RWPE1 (cell line): ENCODE results near the gene ART4.

Source experiments
- CTCF ChIA-PET: fragments of 350-600 bp; sonication (Branson Sonifier 250); formaldehyde crosslinking; extraction: SDS; loops from one replicate; lab custom pipeline; 2021; lab: Yijun Ruan, JAX
- POLR2A ChIA-PET: fragments of 400-600 bp; formaldehyde crosslinking; extraction: SDS; loops from one replicate; lab custom pipeline; 2020; ENCODE audit warnings: antibody characterized with exemption; ENCODE audit not compliant: low non-redundant PET; lab: Yijun Ruan, JAX
- DNase-seq: peaks from one replicate; pipeline ENCODE4 v3.0.0; 2012; ENCODE audit warnings: low spot score
- H3K27ac ChIP-seq: fragments of 450-650 bp; 2 replicates; pipeline ENCODE4 v1.5.1; 2017
- CTCF ChIP-seq: fragments of 450-650 bp; conservative IDR thresholded peaks from 2 replicates; pipeline ENCODE4 v1.5.1; 2017; ENCODE audit warnings: low read depth, mild to moderate bottlenecking

Gene ART4

DNA sequence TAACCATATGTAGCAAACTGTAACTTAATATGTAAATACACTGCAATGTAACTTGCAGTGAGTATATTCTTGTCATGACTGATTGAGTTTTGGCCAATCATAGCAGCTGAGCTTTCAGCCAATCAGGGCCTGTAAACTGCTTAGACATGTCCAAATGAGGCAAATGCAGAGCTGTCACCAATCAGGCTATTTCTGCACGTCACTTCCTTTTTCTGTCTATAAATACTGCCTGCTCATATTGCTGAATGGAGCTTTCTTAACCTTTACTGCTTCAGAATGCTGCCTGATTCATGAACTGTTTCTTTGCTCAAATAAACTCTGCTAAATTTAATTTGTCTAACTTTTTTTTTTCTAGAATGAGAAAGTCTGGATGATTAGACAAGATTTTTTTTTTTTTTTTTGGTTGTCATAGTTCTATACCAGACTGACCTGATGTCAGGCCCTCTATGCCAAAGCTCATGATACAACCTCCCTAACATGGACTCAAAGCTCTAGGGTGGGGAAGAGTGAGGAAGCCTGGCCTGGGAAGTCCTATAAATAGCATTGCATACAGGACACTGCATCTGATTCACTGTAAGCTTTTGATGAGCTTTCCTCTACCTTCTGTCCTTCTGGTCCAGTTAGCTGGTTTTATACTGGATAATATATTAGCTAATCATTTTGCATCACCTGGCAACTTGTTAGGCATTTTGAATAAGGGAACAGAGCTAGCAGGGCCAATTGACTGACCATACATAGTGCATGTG, 30.3 kb upstream of the ART4 start:
- POLR2A ChIA-PET: no interaction called here
- no peak overlapping the region for H3K27ac ChIP-seq
- DNase-seq: no peak
- CTCF ChIA-PET: interaction anchor here (0.6 kb wide), 1 partner anchor 9 kb away, joined by 3 read pairs; no protein-coding TSS in a partner anchor
- TF ChIP-seq CTCF: no peak

- DNase-seq: no peak
- H3K27ac ChIP-seq: no peak overlapping the region
- no peak for TF ChIP-seq CTCF
- ChIA-PET POLR2A (no interaction called here), CTCF (no interaction called here)
Measured at GRCh38 chr12:14871886-14872285, 28.6 kb upstream of the ART4 start.

GRCh38 chr12:14871247-14871646, 27.9 kb upstream of the ART4 start:
- H3K27ac ChIP-seq: no peak overlapping the region
- ChIA-PET CTCF (no interaction called here), POLR2A (no interaction called here)
- DNase-seq: no peak
- TF ChIP-seq CTCF: no peak

DNA sequence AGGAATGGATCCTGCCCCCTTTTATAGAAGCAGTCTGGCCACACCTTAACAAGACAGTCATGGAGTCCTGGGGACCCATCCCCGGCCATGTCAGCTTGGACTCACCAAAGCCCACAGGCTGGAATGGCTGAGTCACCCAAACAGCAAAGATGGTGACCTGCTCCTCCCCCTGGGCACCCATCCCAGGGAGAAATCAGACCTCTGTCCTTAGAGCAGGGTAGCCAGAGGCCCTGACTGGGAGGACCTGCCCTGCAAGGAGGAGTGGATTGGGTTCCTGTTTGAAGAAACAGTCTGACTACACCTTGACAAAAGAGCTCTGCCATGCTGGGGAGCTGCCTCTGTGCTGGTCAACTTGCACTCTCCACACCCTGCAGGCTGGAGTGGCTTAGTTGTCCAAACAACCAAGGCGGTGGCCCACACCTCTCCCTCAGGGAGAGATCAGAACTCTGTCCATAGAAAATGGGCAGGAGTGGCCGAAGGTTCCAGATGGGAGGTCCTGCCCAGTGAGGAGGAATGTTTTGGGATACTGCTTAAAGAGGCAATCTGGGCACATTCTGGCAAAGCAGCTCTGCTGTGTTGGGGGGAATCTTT, 25.7 kb upstream of the ART4 start:
- no peak overlapping the region for H3K27ac ChIP-seq
- POLR2A ChIA-PET: no interaction called here
- no peak for DNase-seq
- no peak for TF ChIP-seq CTCF
- CTCF ChIA-PET: no interaction called here

- no peak for TF ChIP-seq CTCF
- CTCF ChIA-PET: no interaction called here
- no peak overlapping the region for H3K27ac ChIP-seq
- DNase-seq: no peak
- POLR2A ChIA-PET: no interaction called here
Measured at GRCh38 chr12:14860490-14860889, 17.2 kb upstream of the ART4 start.

- H3K27ac ChIP-seq: no peak overlapping the region
- ChIA-PET POLR2A (no interaction called here), CTCF (interaction anchor here (0.6 kb wide), 1 partner anchor 43 kb away, joined by 3 read pairs; no protein-coding TSS in a partner anchor)
- no peak for DNase-seq
- TF ChIP-seq CTCF: no peak
Measured at GRCh38 chr12:14858513-14858912, 15.2 kb upstream of the ART4 start.
